A673 (cell line): ENCODE measurements around the gene NLRP3. TPM values are rescaled to one million over a fixed set of nuclear protein-coding genes. Genes with fewer than 3 reads are reported as not detected.

Experiments
- BruUV-seq: library from RNA; stranded (reverse); fragments of 400-500 nt; replicated peaks from 2 replicates; lab custom pipeline; 2021; lab: Mats Ljungman, UMichigan
- CTCF ChIA-PET: fragments of 300-600 bp; sonication (Branson Sonifier 250); formaldehyde crosslinking; loops from one replicate; lab custom pipeline; 2022; ENCODE audit warnings: antibody characterized with exemption; lab: Charles Lee
- POLR2A ChIA-PET: fragments of 300-600 bp; sonication (Branson Sonifier 250); formaldehyde crosslinking; loops from one replicate; lab custom pipeline; 2022; ENCODE audit warnings: antibody characterized with exemption; ENCODE audit not compliant: low non-redundant PET; lab: Charles Lee
- DNase-seq: peaks from one replicate; pipeline ENCODE4 v3.0.0-alpha.2; 2015; ENCODE audit warnings: low spot score
- H3K27ac ChIP-seq: fragments of 200-600 bp; sonication (generic); 2 replicates; pipeline ENCODE4 v1.5.1; 2016; ENCODE audit warnings: mixed run types, low read depth, mild to moderate bottlenecking, mixed read lengths, antibody characterized with exemption, low read length; ENCODE audit not compliant: poor library complexity, severe bottlenecking
- H3K27me3 ChIP-seq: fragments of 200-600 bp; sonication (generic); replicated peaks from 2 replicates; pipeline ENCODE4 v1.6.1; 2017; ENCODE audit warnings: mixed run types, low read depth, mild to moderate bottlenecking, mixed read lengths, antibody characterized with exemption, low read length; ENCODE audit not compliant: insufficient read depth, poor library complexity
- H3K36me3 ChIP-seq: fragments of 200-600 bp; sonication (generic); 2 replicates; pipeline ENCODE4 v1.6.1; 2016; ENCODE audit warnings: mixed run types, mild to moderate bottlenecking, mixed read lengths, antibody characterized with exemption, low read length; ENCODE audit not compliant: insufficient read depth, poor library complexity, severe bottlenecking
- H3K4me1 ChIP-seq: fragments of 200-600 bp; sonication (generic); 2 replicates; pipeline ENCODE4 v1.6.1; 2017; ENCODE audit warnings: mixed run types, mild to moderate bottlenecking, mixed read lengths, antibody characterized with exemption, low read length; ENCODE audit not compliant: insufficient read depth, poor library complexity, severe bottlenecking
- H3K4me3 ChIP-seq: fragments of 200-600 bp; sonication (generic); 2 replicates; pipeline ENCODE4 v1.5.1; 2016; ENCODE audit warnings: low read depth, mixed run types, mild to moderate bottlenecking, mixed read lengths, low read length; ENCODE audit not compliant: poor library complexity, severe bottlenecking
- H3K9me3 ChIP-seq: fragments of 200-600 bp; sonication (generic); 2 replicates; pipeline ENCODE4 v1.6.1; 2016; ENCODE audit warnings: mixed run types, low read depth, mild to moderate bottlenecking, mixed read lengths, antibody characterized with exemption, low read length; ENCODE audit not compliant: poor library complexity, severe bottlenecking
- EZH2 ChIP-seq: fragments of 200-600 bp; sonication (generic); IDR thresholded peaks from 2 replicates; pipeline ENCODE4 v1.6.1; 2017; ENCODE audit warnings: borderline replicate concordance, low read depth, mild to moderate bottlenecking, mixed read lengths, antibody characterized with exemption, low read length; ENCODE audit not compliant: poor library complexity, severe bottlenecking
- intact Hi-C: fragments of 100-400 bp; cut with micrococcal nuclease; formaldehyde crosslinking; loops from one replicate; pipeline ENCODE4 v1.10.0; 2022; ENCODE audit not compliant: unreplicated experiment
- total RNA-seq: library from RNA; stranded (reverse); gene quantifications from 2 replicates; pipeline ENCODE4 v1.2.3, GENCODE V29; 2021
- TF ChIP-seq, protein P1 (sequence below): fragments of 300-800, 200-600 bp; sonication (generic); conservative IDR thresholded peaks from 2 replicates; pipeline ENCODE4 v1.5.1; 2017; ENCODE audit warnings: low read depth, mild to moderate bottlenecking, antibody characterized with exemption, low read length, moderate library complexity, mixed read lengths

Gene NLRP3
- total RNA-seq, 1 experiment from 2014 or later, result not detected

DNA sequence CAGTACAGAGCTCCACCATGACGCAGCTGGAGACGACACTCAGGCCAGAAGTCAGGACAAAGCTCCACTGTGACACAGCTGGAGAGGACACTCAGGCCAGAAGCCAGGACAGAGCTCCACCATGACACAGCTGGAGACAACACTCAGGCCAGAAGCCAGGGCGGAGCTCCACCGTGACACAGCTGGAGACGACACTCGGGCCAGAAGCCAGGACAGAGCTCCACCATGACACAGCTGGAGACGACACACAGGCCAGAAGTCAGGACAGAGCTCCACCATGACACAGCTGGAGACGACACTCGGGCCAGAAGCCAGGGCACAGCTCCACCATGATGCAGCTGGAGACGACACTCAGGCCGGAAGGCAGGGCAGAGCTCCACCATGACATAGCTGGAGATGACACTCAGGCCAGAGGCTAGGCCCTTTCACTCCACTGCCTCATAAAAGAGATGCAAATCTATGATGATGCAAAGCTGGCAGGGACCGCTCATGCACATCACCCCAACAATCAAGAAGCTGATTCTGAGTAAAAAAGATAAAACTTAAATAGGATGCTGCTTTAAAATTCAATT, 55.6 kb downstream of the NLRP3 start:
- TF ChIP-seq EZH2, result no peak
- TF ChIP-seq, protein P1, sequence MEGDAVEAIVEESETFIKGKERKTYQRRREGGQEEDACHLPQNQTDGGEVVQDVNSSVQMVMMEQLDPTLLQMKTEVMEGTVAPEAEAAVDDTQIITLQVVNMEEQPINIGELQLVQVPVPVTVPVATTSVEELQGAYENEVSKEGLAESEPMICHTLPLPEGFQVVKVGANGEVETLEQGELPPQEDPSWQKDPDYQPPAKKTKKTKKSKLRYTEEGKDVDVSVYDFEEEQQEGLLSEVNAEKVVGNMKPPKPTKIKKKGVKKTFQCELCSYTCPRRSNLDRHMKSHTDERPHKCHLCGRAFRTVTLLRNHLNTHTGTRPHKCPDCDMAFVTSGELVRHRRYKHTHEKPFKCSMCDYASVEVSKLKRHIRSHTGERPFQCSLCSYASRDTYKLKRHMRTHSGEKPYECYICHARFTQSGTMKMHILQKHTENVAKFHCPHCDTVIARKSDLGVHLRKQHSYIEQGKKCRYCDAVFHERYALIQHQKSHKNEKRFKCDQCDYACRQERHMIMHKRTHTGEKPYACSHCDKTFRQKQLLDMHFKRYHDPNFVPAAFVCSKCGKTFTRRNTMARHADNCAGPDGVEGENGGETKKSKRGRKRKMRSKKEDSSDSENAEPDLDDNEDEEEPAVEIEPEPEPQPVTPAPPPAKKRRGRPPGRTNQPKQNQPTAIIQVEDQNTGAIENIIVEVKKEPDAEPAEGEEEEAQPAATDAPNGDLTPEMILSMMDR, result no peak
- BruUV-seq, result no TSS peak
- no peak for DNase-seq
- intact Hi-C loops, result no loop called here
- ChIA-PET CTCF (no interaction called here), POLR2A (interaction anchor here (0.7 kb wide), 1 partner anchor 153 kb away, joined by 3 read pairs; no protein-coding TSS in a partner anchor)
- Histone ChIP-seq H3K9me3 (no peaks in the 10 kb centered on the region), H3K36me3 (no peaks in the 10 kb centered on the region), H3K27ac (no peak overlapping the region), H3K4me3 (no peak overlapping the region), H3K4me1 (no peaks in the 10 kb centered on the region), H3K27me3 (no peaks in the 10 kb centered on the region)

DNA sequence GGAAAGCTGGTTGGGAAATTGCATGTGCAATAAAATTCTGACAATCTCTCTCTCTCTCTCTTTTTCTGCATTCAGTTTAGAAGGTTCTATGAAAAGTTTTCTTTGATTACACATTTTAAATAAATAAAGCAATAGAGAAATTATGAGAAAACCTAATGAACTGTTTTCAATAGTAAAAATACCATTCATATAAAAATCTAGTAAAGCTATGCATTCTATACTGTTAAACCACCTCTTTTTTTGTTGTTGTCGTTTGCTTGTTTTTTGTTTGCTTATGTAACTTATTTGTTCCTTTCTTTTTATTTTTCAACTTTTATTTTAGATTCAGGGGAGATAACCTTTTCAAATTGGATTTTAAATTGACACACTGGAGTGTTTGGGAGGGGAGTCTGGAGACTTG, 56.1 kb downstream of the NLRP3 start:
- H3K27me3 ChIP-seq, result no peaks in the 10 kb centered on the region
- no peak overlapping the region for H3K27ac ChIP-seq
- no TSS peak for BruUV-seq
- intact Hi-C loops, result no loop called here
- H3K4me3 ChIP-seq, result no peak overlapping the region
- H3K36me3 ChIP-seq, result no peaks in the 10 kb centered on the region
- no peak for TF ChIP-seq EZH2
- TF ChIP-seq, protein P1, result no peak
- no peaks in the 10 kb centered on the region for H3K9me3 ChIP-seq
- H3K4me1 ChIP-seq, result no peaks in the 10 kb centered on the region
- ChIA-PET CTCF (no interaction called here), POLR2A (interaction anchor here (0.7 kb wide), 1 partner anchor 154 kb away, joined by 3 read pairs; no protein-coding TSS in a partner anchor)
- no peak for DNase-seq

DNA sequence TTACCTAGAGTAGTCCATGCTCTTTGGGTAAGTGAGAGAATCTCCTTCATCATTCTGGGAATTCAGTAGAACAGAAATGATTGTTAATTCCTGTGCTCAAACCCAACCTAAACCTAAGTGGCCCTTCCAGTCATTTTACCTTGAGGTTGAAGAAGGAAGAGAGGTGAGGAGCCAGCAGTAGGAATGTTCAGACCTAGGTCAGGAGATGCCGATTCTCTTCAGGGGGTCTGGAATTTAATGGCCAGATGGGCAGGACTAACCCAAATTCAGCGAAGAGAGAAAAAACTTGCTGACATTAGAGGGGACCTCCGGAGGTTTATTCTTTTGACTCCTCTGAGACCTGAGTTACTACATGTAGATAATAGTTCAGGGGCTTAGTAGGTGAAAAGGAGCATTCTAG, 58.4 kb downstream of the NLRP3 start:
- Histone ChIP-seq H3K4me1 (no peaks in the 10 kb centered on the region), H3K27me3 (no peaks in the 10 kb centered on the region), H3K36me3 (no peaks in the 10 kb centered on the region), H3K4me3 (no peak overlapping the region), H3K27ac (no peak overlapping the region), H3K9me3 (no peaks in the 10 kb centered on the region)
- intact Hi-C loops, result no loop called here
- no peak for DNase-seq
- no peak for TF ChIP-seq EZH2
- TF ChIP-seq, protein P1, result no peak
- CTCF ChIA-PET, result no interaction called here
- POLR2A ChIA-PET, result no interaction called here
- BruUV-seq, result no TSS peak
